Stimulated activated CD4-positive, alpha-beta T cell treated with anti-CD3 and anti-CD28 coated beads, Interleukin-1b, Interleukin-23, amount 100 ng/mL, for 1 hour (primary cell): ENCODE data around the gene SUV39H2.
"Not testable (repeated sequence)": the region's sequence is repeated elsewhere in the genome, so short reads cannot be mapped to it uniquely, and the experiment has no call there.

Source experiments
- DNase-seq, 2 donors: peaks; one replicate each; pipeline ENCODE4 v3.0.0-alpha.2; 2020; ENCODE audit warnings: low read depth in 2 of 2

The SUV39H2 gene, protein sequence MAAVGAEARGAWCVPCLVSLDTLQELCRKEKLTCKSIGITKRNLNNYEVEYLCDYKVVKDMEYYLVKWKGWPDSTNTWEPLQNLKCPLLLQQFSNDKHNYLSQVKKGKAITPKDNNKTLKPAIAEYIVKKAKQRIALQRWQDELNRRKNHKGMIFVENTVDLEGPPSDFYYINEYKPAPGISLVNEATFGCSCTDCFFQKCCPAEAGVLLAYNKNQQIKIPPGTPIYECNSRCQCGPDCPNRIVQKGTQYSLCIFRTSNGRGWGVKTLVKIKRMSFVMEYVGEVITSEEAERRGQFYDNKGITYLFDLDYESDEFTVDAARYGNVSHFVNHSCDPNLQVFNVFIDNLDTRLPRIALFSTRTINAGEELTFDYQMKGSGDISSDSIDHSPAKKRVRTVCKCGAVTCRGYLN

GRCh38 chr10:14878266-14879123 lies at the start of gene SUV39H2:
Gene SUV39H2, plus strand, starts transcription at chr10:14878866. Its CDS starts 23 bp downstream, at chr10:14878889.
- DNase-seq = peak; percentile 78 to 84

GRCh38 chr10:14833106-14833505 lies 45.6 kb upstream of the SUV39H2 start:
- no peak for DNase-seq

GRCh38 chr10:14836208-14836607 lies 42.5 kb upstream of the SUV39H2 start:
- no peak for DNase-seq

GRCh38 chr10:14837003-14837756 lies 41.5 kb upstream of the SUV39H2 start:
- no peak for DNase-seq

DNA sequence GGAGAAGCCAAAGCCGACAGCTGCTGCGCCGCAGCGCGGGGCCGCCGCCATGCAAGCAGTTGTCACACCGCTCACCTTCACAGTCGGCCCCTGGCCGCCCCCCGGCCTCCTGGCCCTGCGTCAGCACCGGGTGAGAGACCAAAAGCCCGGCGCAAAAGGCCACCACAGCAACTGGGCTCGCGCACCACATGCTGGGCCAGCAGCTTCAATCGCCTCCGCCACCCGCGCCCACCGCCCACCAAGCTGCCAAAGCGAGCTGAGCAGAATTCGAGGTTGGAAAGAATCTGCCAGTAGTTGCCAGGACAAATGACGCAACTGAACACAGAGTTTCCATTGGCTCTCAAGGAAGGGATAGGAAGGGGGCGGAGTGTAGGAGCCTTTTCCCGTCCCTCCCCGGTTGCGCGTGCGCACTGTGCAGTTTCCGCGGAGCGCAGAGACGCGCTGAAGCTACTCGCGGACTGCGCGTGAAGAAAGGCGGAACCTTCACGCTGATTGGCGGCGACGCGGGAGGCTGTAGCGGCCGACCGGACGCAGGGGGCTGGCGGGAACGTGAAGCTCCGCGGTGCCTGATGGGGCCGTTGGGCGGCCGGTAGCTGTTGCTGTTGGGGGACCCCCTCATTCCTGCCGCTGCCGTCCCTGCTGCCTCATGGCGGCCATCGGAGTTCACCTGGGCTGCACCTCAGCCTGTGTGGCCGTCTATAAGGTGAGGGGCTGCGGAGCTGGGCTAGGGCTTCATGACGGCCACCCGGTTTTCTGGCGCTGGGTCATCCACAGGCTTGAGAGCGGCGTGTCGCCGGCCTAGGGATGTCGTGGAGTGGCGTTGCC lies 40.7 kb upstream of the SUV39H2 start, which contains the start of the genes CDNF, HSPA14 and MSANTD7:
Gene CDNF, minus strand, starts transcription at position 281 of the 825 bp plus-strand sequence. Its CDS starts 91 bp downstream, at position 190.
Gene HSPA14, plus strand, starts transcription at position 550 of the 825 bp plus-strand sequence. Its CDS starts 97 bp downstream, at position 647.
Gene MSANTD7, plus strand, starts transcription at position 550 of the 825 bp plus-strand sequence. CDS start 3,979 bp downstream, outside the sequence.
- DNase-seq = peak; percentile 98

DNA sequence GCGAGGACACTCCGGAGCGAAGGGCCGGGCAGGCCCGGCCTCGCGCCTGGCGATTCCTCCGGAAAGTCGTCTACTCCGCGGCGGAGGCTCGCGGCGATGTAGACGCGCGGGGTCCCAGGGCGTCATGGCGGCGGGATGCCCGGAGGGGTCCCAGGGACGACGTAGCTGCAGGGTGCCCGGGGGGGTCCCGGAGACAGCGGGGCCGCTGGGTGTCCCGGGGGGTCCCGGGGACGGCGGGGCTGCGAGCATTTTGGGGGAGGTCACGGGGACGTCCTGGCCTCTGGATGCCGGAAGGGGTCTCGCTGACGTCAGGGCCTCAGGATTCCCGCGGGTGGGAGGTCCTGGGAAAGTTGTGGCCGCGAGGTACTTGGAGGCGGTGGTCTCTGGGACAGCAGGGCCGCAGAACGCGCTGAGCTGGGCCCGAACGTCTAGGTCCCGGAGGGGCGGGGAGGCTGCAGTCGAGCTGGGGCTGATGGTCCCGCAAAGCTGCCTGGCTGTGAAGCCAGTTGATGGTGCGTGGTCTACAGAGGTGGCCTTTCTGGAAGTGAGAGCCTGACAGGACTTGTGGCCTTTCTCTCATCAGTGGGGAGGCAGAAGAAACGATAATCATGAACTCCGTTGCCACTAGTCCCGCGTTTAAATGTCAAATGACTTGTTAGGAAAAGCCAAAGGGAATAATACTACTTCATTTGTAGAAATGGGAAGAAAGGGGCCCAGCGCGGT lies 39.9 kb upstream of the SUV39H2 start:
- no peak for DNase-seq

DNA sequence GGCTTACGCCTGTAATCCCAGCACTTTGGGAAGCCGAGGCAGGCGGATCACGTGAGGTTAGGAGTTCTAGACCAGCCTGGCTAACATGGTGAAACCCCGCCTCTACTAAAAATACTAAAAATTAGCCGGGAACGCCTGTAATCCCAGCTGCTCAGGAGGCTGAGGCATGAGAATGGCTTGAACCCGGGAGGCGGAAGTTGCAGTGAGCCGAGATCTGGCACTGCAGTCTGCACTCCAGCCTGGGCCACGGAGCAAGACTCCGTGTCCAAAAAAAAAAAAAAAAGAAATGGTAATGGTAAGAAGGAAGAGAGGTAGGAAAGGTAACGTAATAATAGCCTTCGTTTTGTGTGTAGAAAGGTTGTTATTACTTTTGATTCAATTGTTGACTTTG lies 39.4 kb upstream of the SUV39H2 start:
- no peak for DNase-seq

GRCh38 chr10:14840178-14840577 lies 38.5 kb upstream of the SUV39H2 start:
- no peak for DNase-seq

DNA sequence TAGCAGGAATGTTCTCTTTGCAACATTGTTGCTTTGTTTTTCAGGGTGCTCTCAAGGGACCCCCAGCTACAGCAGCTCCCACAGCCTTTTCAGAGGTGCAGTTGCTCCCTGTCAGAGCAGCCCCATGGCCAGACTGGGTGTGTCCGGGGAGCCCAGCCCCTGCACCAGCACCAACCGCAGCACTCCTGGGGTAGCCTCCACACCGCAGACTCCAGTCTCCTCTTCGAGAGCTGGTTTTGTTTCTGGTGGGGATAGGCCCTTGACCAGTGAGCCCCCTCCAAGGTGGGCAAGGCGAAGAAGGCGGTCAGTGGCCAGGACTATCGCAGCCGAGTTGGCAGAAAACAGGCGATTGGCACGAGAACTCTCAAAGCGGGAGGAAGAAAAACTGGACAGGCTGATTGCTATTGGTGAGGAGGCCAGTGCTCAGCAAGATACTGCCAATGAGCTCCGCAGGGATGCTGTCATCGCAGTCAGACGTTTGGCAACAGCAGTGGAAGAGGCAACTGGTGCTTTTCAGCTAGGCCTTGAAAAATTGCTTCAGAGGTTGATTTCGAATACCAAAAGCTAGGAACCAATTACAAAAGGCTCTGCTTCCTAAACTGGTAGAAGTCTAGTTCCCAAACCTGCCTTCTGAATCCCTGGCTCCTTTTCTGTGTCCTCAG lies 35.2 kb upstream of the SUV39H2 start:
- no peak for DNase-seq

- DNase-seq = no peak
Measured at GRCh38 chr10:14844948-14845347, 33.7 kb upstream of the SUV39H2 start.

GRCh38 chr10:14852236-14852635 lies 26.4 kb upstream of the SUV39H2 start:
- DNase-seq = no peak

DNA sequence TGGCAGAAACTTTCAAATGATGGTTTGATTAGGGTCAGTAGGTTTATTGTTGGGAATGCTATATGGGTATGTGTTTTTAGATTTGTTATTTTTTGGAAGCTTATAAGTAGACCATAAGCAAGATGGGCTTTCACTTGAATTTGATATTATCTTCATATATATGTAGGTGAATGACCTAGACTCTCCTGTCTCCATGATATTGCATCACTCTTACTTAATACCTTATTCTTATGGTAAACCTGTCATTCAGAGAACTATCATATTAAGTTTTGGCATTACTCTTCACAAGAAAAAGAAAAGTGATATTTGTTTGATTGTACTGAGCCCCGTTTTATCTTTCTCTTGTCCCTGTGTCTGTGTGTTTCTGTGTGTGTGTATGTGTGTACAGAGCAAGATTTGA lies 23.2 kb upstream of the SUV39H2 start:
- no peak for DNase-seq

DNA sequence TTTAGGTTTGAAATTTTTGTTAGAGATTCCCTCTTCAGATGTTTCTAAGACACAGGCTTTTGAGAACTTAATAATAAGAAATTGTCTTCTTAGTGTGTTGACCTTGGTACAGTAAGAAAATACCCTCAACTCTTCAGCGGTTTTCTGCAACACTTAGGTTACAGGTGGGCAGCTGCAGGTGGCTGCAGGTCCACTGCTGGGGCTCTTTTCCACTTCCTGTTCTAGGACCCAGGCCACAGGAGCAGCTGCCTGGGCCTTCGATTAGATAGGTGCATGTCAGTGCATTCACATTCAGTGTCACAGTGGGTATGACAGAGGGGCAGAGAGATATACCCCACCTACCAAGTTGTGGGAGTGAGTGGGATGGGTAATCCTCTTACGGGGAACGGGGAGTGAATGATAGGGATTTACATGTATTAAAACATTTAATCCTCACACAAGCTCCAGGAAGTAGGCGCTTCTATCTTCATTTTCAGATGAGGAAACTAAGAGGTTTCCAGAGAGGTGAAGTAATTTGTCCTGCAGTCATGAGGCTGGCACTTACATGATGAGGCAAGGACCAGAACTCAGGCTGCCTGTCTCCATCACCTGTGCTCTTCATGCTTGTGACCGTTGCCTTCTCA lies 20.2 kb upstream of the SUV39H2 start:
- no peak for DNase-seq

GRCh38 chr10:14859043-14859442 lies 19.6 kb upstream of the SUV39H2 start:
- no peak for DNase-seq

GRCh38 chr10:14859775-14860174 lies 18.9 kb upstream of the SUV39H2 start:
- DNase-seq = no peak

- no peak for DNase-seq
Measured at GRCh38 chr10:14860791-14861190, 17.9 kb upstream of the SUV39H2 start.

GRCh38 chr10:14864466-14864865 lies 14.2 kb upstream of the SUV39H2 start:
- DNase-seq = not testable (repeated sequence)

GRCh38 chr10:14864871-14865270 lies 13.8 kb upstream of the SUV39H2 start:
- DNase-seq = not testable (repeated sequence)
